GM19351 (cell line): ENCODE results near the gene DIPK1B.

Source experiments
- ATAC-seq: cut with Tn5 transposase; IDR thresholded peaks from one replicate; pipeline ENCODE4 v1.9.1; 2021; ENCODE audit warnings: mild to moderate bottlenecking, moderate library complexity; ENCODE audit not compliant: unreplicated experiment

DIPK1B gene

DNA sequence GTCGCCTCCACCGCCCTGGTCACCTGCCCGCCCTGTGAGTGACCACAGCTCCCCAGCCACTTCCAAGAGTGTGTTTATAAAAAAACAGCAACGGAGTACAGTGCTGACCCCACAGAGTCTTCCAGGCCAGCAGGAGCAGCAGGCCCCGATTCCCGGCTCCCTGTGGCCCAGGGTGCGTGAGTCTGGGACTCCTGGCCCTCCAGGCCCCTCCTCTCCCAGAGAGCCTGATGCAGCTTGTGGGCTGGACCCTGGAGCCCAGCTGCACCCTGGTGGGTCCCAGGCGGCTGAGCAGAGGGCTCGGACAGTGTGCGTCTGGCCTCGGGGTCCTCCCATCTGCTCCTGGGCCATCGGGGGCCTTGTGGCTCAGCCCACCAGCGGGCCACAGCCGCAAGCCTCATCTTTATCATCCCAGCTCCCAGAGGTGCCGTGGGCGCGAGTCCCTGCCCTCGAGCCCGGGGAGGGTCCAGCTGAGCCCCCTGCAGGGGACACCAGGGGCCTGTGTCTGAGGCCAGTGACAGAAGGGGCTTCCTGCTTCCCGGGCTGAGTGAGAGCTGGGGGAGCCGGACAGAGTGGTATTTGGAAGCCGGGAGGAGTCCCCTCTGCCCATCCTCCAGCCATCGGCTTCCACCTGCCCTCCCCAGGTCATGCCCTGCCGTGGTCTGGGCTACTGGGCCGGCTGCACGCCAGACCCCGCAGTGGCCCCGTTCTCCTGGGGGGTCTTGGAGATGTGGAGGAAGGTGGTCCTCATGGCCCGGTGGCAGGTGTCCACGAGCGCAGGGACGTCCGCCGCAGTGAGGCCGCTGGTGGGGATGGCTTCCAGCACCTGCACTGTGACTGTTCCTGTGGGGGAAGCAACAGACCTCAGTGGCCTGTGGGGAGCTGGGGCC, 39.0 kb upstream of the DIPK1B start:
- no peak for ATAC-seq

DNA sequence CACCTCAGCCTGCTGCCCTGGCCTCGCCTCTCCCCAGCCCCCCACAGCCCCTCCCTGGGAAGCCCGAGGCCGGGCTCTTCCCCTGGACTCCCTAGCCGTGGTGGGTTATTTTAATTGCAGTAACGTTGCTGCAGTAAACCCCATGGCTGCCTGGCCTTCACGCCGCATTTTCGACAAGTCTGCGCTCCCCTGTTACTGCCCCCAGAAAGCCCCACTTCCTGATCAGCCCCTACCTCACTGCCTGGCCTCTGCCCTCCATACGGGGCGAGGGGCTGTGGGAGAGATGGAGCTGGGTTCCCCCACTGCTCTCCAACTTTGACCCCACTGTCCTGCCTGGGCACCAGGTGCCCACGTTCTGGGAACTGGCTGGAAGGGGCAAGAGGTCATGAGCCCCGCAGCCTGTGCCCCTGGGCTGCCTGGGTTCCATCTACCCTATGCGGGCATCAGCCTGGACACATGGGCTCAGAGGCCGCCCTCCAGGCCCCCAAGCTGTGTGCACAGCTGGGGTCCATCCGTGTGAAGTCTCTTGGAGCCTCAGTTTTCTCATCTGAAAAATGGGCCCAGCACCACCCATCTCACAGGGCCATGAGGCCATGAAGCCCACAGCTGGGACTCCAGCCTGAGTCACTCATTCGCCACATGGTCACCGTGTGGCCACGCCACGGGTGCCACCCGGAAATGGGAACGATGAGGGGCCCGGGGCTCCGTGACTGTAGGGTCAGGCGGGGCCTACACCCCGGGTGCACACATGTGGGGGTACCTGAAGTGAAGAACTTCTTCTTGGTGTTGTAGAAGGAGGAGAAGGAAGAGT, 38.2 kb upstream of the DIPK1B start:
- ATAC-seq: no peak

DNA sequence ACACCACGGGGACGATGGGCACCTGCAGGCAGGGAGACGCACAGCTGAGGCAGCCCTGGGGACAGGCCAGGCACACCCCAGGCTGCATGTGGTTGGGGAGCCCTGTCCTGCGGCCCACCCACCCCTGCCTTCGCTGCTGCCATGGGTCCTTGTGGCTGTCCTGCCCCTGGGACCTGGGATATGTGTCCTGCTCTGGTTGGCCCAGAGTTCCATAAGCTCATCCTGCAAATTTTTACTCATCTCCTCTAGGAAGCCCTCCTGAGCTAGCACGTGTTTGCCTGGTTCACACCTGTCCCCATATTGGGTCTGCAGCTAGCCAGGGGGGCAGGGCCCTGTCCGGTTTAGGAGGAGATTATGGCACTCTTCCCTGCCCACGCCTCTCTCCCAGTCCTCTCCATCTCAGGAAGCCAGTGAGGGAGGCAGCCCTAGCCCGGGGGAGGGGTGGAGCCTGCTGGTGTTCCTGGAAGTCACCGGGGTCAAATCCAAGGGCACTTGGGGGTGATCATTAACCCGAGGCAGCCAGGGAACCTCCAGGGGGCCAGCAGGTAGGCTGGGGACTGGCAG, 37.5 kb upstream of the DIPK1B start:
- ATAC-seq: no peak

DNA sequence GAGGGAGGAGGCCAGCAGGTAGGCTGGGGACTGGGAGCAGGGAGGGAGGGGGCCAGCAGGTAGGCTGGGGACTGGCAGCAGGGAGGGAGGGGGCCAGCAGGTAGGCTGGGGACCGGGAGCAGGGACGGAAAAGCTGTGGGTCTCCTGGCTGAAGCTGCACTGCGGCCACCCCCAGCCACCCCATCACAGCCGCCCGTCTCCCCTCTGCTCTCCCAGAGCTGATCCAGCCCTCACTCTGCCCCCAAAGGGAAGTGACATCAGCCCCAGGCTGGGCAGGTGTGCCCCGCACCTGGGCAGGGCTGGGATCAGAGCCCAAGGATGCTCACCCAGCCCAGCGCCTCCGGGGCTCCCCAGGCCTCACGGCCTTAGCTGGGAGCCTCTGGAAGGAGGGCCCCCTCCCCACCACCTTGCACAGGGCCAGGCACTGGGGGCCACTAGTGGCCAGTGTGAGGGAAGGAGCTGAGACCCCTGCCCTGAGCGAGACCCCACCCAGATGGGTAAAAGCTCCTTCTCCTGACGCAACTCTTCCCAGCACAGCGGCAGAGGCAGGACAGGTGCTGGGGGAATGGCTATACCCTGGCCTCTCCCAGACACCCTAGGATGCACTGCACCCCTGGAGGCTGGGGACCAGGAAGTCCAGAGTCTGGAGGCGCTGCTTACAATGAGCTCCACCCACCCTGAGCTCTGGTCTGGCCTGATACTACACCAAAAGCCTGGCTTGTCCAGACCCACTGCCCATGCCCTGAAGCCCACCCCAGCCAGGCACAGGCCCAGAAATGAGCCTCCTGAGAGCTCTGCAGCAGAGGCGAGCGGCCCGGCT, 36.7 kb upstream of the DIPK1B start:
- no peak for ATAC-seq

DNA sequence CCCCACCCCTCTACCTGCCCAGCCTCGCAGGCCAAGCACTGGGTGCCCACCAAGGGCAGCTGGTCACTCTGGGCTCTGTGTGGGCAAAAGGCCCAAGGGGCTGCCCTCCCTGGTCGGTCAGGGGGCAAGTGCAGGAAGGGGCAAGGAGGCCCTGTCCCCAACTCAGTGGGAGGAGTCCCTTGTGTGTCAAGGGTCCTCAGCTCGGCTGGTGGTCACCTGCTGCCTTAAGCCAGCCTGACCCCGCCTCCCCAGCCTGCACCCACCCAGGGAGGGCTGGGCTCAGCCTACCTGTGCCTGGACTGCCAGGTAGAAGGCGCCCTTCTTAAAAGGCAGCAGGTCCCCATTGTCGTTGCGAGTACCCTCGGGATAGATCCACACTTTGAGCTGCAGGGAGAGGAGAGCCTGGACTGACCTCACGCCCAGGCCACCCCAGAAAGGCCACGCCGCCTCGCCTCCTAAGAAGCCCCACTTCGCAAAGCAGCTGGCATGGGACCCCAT, 36.0 kb upstream of the DIPK1B start:
- ATAC-seq: no peak

DNA sequence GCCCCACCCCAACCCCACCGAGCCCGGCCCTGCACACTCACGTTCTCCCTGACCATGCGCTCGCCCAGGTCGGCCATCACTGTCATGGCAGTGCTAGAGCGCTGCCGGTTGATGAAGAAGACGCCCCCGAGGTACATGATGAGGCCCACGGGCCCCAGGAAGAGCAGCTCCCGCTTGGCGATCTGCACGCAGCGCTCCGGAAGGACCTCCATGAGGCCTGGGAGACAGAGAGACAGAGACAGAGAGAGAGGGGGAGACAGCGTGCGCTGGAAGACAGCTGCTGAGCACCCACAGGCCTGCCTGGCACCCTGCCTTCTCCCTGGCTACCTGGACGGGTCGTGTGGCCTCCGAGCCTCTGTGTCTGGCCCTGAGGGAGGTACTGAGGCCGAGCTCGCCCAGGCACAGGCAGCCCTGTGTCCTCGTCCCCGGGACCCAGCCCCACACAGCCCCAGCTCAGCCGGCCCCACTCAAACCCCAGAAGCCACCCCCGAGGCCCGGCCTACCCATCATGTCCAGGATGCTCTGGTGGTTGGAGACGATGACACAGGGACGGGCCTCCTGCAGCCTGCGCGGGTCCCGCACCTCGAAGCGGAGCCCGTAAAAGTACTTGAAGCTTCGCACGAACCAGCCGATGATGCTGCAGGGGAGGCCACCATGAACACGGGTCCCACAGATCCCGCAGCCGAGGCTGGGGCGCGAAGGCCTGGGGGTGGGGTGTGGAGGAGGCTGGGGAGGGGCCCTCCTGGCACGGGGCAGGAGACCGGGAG, 35.3 kb upstream of the DIPK1B start:
- no peak for ATAC-seq

DNA sequence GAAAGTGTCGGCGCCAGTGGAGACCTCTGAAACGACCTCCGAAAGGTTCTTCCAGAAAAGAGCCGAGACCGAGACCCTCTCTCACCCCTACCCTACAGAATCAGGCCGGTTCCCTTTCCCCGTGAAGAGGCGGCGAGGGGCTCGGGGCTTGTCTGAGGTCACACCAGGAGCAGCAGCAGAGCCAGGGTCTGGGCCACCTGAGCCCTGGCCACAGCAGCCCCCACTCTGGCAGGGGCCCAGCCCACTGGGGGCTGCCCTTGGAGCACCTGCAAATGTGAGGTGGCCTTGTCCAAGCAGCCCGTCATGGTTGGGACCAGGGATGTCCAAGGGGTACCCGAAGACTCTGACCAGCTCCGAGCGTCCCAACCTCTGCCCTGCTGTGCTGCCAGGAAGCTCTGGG, 34.3 kb upstream of the DIPK1B start:
- no peak for ATAC-seq

DNA sequence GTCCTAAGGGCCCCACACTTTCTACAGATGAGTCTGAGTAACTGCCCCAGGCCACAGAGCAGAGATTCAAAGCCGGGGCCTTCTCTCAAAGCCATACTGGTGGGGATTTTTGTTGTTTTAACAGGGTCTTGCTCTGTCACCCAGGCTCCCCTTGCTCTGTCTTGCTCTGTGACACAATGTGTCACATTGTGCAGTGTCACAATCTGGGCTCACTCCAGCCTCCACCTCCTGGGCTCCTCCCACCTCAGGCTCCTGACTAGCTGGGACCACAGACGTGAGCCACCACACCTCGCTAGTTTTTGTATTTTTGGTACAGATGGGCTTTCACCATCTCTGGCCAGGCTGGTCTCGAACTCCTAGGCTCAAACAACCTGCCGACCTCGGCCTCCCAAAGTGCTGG, 33.7 kb upstream of the DIPK1B start:
- ATAC-seq: no peak

DNA sequence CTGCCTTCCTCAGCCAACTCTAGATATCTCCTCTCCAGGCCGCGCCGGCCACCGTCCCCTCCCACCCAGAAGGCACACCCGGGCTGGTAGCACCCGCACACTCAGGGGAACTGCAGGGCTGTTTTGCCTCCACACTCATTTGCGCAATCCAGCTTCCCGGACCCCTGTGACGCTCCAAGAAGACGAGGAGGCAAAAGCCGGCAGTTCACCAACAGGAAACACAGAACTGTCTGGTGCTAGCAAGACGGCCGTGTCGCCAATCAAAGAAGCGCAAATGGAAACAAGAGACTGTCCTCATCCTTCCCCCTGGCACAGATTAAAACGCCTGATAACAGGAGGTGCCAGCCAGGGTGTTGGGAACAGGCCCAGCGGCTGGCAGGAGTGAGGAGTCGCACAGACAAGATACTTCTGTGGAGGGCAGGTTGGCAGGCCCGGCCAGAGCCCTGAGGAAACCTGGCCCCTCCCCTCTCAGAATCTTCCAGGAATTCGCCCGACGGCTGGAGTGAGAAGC, 32.9 kb upstream of the DIPK1B start:
- no peak for ATAC-seq

DNA sequence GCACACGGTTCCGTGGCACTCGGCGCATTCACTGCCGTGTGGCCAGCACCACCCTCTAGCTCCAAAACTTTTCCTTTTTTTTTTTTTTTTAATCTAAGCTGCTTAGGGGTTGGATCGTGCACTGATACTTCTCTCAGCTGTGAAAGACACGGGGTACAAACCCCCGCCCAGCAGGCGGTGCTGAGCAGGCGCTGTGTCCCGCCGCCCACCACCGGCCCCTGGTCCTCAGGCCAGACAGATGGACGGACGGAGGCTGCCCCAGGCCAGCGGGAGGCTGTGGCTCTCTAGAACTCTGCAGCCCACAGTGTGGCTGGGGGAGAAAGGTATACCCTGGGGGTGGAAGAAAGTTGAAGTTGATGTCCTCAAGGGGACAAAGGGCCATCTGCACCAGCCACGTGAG, 31.3 kb upstream of the DIPK1B start:
- no peak for ATAC-seq

DNA sequence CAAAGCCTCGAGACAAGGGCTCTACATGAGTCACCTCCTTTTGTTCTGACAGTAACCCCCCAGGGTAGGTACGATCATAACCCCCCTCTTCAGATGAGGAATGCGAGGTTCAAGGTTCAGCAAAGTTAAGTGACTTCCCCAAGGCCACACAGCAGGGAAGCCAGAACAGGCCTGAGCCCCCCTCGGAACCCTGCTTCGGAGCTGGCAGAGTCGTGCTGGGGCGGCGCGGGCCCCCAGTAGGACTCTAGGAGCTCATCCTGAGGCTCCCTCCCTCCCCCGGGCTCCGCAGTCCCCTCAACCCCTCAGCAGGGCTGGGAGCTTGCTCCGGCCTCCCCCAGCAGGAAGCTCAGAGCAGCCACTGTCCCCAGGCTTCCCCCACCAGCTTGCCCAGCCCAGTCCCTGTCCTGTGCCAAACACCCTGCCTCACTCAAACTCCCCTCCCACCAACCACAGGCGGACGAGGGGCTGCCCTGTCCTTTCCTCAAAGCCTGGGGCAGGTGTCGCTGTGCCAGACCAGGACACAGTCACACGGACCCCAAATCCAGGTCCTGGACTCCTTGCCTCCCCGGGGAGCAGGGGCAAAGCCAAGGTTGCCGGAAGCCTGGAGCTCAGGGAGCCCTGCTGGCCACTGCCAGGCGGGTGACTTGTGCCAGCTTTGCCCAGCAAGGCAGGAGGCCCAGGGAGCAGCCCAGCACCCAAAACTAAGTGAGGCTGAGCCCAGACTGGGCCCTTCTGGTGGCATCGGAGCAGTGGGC, 30.2 kb upstream of the DIPK1B start:
- no peak for ATAC-seq

DNA sequence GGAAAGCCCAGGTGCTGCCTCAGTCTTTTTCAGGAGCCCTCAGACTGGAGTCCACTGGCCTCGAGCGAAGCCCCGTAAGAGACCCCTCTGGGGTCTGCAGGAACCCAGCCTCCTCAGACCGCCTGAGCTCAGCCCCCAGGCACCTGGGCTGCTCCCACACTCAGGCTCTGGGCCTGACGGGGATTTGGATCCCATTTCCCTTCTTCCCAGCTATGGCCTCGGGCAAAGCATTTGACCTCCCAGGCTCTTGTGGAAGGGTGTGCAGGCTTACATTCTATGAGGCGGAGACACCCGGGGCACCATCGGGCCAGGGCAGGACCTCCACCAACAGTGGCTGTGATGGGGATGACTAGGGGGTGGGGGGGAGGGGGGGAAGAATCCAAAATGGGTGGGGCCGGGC, 29.7 kb upstream of the DIPK1B start:
- ATAC-seq: no peak

DNA sequence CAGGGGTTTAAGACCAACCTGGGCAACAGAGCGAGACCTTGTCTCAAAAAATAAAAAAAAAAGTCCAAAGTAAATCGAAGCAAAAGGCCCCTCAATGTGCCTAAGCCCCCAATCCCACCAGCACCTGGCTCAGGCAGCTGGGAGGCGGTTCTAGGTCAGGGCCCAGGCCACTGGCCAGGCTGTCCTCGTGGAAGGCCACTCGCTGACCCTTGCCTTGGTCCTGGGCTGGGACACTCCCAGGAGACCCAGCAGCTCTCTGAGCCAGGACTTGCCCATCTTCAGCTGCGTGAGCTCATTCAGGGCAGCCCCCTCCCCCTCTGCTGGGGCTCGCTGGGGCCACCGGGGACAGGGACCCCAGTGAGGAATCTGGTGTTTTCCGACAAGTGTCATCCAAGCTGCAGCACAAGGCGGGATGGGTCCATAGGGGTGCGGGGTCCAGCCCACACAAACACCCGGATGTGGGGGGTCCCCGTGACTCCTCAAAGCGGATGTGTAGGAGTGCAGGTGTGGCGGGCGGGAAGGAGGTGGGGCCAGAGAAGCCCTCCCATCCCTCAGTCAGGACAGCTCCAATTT, 29.1 kb upstream of the DIPK1B start:
- ATAC-seq: no peak

DNA sequence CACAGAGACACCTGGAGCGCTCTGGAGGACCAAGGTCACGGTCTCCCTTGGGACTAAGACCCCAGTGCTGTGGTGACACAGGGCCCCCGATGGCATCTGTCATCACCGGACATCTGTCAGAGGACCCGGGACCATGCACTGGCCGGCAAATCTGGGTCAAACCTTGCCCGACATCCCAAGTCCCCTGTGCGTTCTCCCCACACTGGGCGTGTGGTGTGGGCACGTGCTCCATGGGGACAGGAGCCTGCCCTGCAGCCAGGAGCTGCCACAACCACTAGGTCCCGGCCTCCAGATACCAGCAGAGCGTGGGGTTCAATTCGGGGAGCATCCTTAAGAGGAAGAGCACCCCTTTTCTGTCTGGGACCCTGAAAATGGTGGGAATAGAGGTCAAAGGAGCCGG, 28.6 kb upstream of the DIPK1B start:
- ATAC-seq: no peak

DNA sequence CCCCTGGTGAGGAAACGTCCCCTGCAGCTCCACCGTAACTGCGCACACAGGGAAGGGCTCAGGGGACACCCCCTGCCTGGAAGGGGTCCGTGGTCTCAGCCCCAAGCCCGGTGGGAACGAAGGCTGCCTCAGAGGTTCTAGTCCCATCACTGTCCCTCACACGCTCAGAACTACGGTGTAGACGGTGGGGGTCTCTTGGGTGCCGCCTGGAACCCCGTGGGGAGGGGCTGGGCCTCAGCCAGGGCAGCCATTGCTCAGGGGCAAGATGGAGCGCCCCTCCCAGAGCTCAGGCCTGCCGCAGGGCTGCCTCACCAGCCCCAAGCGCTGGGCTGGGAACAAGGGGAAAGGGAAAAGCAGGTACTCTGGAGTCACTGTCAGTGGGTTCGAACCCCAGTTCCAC, 28.0 kb upstream of the DIPK1B start:
- no peak for ATAC-seq

DNA sequence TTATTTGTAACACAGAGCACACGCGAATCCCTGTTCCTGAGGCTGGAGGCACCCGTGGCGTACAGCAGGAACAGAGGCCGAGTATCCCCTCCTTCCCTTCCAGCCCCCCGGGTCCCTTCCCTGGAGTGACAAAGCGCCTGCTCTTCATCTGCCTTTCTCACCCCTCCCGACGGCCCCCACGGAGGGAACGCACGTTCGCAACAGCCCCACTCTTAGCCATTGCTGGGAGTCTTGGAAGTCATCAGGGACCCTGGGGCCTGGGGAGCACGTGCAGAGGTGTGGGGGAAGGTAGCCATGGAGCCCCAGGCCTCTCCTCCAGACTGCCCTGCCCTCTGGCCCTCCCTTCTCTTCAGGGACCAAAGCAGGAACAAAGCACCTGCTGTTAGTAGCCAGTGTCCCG, 27.6 kb upstream of the DIPK1B start:
- ATAC-seq: no peak

DNA sequence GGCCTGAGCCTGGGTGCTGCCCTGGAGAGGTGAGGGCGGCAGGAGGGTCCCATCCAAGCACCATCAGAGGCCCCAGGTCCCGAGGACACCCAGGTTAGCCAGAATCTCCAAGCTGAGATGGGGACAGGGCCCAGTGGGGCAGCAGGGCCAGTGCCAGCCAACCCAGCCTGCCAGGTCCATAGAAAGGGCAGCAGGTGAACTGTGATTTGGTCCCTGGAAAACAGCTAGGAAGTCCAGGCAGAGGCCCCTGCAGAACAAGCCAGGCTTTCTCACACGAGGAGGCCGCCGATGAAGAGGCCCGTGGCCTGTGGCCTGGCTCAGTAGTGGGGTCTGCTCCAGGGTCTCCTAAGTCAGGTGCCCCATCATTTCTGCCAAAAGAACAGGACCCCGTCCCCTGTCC, 27.2 kb upstream of the DIPK1B start:
- no peak for ATAC-seq

DNA sequence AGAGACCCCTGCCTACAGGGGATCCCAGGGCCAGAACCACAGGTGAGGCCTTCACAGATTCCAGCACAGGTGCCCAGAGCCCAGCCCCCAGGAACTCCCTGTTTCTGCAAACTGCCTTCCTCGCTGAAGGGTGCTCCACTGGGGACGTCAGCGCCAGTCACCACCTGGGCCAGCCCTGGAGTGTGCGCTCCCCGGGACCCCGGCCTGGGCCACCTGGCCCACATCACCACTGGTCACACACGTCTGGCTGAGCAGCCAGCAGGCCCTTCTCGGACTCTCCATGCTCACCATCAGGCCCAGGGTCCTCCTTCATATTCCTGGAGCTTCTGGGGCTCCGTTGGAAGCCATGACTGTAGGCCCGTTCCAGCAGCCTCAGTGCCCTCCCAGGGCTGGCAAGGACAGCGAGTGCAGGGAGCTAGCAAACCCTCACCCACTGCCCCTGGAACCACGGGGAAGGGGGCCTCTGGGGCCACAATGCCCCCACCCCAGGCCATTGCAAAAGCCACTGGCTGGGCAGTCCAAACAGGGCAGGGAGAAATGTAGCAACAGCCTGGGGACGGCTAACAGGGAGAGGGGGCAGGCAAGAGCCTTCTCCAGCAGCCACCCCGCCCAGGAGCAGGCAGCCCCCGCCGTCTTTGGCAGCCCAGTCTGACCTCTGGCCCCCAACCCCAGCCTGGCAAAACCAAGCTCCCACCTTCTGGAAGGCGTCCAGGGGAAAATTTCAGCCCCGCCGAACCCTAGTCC, 26.4 kb upstream of the DIPK1B start:
- no peak for ATAC-seq
